HG03521 (cell line): ENCODE measurements around the gene CAPS.

Source experiments
- ATAC-seq: cut with Tn5 transposase; IDR thresholded peaks from one replicate; pipeline ENCODE4 v1.9.1; 2021; ENCODE audit warnings: mild to moderate bottlenecking, moderate library complexity; ENCODE audit not compliant: unreplicated experiment

CAPS gene

DNA sequence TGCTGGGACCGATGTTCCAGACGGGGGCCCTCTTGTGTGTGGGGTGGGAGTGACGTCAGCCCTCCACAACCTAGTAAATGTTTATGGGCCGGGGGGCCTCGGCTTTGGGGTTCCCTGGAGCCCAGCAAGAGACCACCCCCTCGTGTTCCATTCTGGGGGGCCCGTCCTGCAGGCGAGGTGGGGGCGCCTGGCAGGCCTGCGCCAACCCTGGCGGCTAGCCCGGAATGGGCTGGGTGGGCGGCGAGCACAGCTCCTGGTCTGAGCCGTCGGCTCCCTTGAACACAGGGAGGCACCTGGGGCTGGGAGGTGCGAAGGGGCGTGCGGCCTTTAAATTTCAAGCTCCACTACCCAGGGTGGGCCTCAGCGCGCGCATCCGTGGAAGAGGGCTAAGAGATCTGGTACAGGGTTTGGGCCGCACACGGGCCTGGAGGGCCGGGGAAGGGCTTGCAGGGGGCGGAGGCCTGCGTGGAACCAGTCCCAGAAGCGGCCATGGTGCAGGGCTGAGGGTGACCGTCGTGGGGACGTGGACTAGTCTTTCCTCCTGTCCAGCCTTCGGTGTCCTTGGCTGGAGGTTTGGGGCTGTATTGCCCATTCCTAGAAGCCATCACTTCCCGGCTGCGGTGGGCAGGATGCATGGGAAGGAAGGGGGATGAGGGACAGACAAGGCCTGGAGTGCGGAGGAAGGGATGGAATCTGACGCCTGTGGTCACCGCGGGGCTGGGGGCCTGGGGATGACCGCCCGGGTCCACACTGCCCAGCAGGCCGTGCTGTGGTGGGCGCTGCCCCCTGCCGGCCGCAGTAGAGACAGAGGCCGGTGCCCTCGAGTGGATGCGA, 21.9 kb upstream of the CAPS start:
- ATAC-seq: no peak

GRCh38 chr19:5892772-5893275, 21.2 kb upstream of the CAPS start:
- ATAC-seq: no peak

GRCh38 chr19:5893296-5893903, 20.7 kb upstream of the CAPS start:
- ATAC-seq: no peak

DNA sequence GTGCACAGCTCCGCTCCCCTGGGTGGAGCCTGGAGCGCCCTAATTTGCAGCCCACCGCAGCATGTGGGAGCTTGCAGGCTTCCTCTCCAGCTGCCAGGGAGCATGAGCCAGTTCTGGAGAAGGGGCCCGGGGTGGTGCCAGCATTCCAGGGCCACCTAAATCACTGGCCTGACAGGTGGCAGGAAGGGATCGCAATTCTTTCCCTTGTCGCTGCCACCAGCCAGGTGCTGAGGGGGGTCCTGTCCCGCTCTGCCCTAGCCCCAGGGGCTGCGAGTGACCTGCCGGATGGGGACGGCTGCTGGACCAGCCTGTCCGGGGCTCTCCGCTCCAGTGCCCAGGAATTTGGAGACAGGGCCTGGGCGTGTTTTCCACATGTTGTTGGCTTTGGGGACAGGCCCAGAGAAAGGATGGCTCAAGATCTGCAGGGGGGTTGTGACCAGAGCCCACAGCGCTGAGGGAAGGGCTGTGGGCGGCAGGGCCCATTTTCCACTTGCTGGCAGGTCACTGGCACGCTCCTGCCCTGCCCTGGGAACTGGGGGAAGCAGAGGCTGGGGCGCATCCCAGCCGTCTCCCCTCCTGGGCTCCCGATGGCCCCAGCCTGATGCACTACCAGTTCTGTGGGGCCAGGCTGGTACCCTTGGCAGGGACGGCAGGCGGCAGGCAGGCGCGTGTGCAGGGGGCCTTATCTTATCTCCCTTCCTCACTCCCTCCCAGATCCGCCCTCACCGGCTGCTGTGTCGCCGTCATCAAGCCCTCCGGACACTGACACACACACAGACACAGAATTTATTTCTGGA, 19.9 kb upstream of the CAPS start:
- ATAC-seq: no peak

DNA sequence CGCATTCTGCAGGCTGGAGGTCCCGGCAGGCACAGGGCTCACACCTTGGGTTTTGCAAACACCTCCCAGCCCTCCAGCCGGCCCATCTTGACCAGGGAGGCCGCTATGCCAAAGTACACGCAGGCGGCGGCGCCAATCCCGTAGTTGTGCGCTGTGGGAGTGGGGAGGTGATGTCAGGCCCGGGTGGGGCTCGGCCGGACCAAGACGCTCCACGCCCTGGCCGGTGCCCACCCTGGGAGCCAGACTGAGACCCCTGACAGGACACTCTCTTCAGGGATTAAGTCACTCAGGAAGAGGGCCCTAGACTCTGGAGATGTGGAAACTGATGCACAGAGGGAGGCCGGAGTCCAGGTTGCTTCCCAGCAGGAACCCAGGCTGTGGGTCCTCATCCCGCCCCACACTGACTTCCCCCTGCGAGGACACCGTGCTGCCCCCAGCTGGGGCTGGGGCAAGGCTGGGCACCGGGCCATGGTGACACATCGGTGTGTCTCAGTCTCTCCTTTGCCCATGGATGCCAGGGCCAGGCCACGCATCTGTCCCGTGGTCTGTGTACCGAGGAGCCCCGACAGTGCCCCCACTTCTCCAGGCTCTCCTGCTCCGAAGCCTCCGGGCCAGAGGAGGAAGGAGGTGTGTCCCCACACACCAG, 19.2 kb upstream of the CAPS start:
- ATAC-seq: no peak

DNA sequence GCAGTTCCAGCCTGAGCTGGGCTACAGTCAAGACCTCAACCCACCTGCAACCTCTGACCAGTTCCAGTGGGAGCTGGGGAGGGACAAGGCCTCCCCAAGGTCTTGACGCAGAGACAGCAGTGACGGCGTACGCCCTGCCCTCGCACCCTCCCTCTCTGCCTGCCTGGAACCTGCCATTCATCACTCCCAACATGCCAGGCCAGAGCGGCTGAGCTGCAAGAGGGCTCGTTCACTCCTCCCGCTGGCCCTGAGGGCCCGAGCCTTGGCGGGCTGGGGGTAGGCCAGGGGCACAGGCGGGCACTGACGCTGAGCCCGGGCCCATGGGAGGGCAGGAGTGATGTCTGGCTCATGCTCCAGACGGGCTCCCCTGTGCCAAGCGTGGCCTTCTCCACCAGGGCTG, 18.6 kb upstream of the CAPS start:
- ATAC-seq: no peak

DNA sequence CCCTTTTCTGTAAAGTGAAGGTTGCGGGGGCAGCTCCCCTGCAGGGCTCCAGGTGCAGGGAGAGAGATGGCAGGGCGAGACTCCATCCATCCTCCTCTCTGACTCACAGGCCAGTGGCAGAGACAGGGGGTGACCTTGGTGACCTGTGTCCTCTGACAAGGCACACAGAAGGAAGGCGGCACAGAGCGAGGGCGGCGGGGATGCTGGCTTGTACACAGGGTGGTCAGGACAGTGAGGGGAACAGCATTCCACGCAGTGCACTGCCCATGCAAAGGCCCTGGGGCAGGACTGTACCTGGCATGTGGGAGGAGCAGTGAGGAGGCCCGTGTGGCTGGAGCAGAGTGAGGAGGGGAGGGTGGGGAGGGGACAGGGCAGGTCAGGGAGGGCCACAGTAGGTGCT, 18.2 kb upstream of the CAPS start:
- no peak for ATAC-seq

DNA sequence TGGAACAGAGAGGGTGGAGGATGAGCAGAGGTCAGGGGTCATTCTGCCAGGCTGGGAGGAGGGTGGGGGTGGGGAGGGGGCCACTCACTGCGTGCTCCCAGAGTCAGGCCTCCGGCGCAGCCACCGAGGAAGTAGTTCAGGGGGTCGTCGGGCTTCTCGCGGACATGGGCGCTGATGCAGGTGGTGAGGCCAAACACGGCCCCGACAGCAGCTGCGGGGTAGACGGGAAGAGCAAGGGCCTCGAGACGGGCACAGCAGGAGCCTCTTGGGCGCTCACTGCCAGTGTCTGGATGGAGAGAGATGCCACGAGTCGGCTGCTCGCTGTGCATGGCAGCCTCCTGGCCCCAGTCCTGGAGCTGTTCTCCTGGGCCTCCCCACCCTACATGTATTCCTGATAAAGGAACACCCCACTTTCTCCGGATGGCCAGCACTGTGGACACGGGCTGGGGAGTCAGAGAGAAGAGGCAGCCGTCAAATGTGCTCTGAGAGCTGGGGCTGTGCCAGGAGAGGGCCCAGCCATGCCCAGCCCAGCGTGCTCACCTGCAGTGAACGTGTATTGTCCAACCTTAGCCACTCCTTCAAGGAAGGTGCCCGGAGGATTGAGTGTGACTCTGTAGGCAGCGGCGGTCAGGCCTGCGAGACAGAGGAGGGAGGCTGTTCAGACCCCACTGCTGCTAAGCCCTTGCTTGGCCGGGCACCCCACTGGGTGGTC, 17.5 kb upstream of the CAPS start:
- ATAC-seq: no peak

- no peak for ATAC-seq
Measured at GRCh38 chr19:5897189-5897969, 16.7 kb upstream of the CAPS start.

GRCh38 chr19:5899728-5900526, 14.1 kb upstream of the CAPS start:
- no peak for ATAC-seq

DNA sequence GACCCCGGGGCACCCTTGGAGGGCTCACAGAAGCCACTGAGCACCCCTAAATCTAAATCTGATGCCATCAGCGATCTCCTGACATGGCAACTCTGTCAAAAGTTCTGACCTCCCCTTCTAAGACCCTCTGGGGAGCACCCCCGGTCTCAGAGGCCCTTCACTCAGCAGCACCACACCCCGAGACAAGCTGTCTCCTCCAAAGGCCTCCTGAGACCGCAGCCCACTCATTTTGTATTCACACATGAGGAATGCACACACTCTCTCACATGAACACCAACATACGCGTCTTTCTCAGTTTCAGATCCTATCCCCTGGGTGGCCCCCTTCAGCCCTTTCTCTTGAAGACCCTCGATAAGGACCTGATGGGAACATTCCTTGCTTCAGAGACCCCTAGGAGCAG, 13.1 kb upstream of the CAPS start:
- no peak for ATAC-seq

DNA sequence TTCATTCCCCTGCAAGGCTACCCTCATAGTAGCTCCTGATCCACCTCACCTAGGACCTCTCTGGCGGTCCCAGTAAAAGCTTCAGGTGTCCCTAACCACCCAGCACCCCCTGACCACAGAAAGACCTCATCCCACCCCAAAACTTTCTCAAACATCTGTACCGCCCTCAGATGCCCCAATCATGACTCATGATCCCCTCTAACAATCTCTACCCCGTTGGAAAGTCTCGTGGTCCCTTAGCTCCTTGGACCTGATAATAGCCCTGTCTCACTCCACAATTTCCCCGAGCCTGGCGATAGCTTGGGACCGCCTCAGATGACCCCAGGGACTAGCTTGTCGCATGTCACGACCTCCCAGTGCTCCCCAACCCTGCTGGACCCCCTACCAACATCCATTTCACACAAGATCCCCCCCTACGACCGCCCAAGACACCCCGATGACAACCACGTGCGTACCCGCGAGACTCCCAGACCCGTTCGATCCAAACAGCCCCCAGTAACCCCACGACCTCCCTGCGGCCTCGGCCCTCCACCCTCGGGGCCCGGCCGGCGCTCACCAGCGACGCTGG, 10.9 kb upstream of the CAPS start:
- no peak for ATAC-seq

DNA sequence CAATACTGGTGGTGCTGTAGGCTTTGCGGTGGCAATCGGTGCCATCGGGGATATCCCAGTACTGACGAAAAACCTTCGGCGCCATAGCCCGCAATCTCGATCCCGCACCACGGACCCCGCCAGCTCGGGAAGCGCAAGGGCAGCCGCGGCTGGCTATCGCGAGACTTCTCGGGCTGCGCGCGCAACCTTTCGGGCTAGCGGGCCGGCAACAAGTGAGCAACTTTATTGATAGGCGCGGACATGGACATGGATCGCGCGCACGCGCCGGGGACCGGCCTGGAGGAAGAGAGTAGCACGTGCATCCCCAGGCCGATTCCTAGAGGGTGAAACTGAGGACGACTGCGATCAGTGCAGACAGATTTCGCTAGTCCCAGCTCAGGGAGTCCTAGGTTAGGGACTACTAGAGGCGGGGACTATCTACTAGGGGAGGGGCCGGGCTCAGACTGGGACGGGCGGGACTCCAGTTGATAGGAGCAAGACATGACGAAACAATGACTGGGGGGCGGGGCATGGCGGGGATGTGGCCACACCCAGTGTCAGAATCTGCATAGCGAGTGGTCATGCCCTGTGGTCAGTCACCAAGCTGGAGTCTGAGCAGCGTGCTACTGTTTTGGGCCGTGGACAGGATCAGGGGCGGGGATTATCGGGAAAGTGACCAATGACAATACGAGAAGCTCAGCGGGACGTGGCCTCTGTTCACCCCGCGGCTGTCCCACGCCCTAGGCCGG, 10.3 kb upstream of the CAPS start, which contains the start of gene NDUFA11:
NDUFA11 (minus strand) TSS at position 167 of the 728 bp plus-strand sequence; CDS start at position 85, 82 bp downstream.
- ATAC-seq: peak; percentile 24

GRCh38 chr19:5904352-5905113, 9.5 kb upstream of the CAPS start, which contains the start of gene VMAC:
VMAC (plus strand) TSS chr19:5904872; CDS start chr19:5904891, 19 bp downstream.
- peak; percentile 73 for ATAC-seq

- no peak for ATAC-seq
Measured at GRCh38 chr19:5905114-5905778, 8.8 kb upstream of the CAPS start.

DNA sequence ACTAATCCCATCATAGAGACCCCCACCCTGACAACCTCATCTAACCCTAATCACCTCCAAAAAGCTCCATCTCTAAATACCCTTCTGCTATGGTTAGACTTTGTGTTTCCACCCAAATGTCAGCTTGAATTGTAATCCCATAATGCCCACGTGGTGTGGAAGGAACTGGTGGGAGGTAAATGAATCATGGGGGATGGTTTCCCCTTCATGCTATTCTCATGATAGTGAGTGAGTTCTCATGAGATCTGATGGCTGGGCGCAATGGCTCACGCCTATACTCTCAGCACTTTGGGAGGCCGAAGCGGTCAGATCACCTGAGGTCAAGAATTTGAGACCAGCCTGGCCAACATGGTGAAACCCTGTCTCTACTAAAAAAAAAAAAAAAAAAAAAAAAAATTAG, 6.8 kb upstream of the CAPS start:
- ATAC-seq: no peak
